ENCODE measurements around the gene C8G. TPM values are rescaled to one million over a fixed set of nuclear protein-coding genes. Genes with fewer than 3 reads are reported as not detected.

C8G gene
- total RNA-seq, 1 experiment from 2014 or later: not detected

DNA sequence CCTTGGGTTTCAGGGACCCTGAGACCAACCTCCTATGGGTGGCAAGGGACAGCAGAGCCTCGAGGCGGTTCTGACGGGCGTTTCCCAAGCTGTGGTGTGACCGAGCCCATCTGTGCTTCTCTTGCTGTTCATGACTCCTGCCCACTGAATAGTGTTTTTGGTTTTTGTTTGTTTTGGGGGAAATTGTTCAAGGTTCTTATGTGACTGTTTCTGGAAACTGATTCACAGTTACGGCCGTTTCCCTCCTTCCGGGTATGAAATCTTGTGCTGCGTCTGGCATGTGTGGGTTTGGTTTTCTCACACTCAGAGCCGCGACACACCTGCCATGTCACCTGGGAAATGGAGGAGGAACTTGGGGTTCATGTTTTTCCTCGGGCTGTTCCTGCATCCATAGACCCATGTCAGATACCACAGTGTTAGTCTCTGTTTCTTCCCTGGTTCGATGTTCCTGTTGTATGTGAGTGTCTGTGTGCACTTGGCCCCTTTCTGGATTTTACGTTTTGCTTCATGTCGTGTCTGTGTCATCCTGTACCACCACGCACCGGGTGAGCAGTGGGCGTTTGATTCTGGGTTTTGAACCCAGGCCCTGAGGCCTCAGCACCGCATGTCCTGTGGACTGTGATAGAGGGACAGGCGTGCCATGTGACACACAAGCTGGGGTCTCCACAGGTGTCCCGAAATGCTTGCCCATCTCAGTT is 29.3 kb upstream of the C8G start:
- Histone ChIP-seq H3K27me3 (no peaks in the 10 kb centered on the region), H3K4me3 (no peak overlapping the region), H3K9me3 (no peaks in the 10 kb centered on the region), H3K36me3 (peaks cover 33% of the 10 kb centered on the region)
- DNase-seq: no peak

DNA sequence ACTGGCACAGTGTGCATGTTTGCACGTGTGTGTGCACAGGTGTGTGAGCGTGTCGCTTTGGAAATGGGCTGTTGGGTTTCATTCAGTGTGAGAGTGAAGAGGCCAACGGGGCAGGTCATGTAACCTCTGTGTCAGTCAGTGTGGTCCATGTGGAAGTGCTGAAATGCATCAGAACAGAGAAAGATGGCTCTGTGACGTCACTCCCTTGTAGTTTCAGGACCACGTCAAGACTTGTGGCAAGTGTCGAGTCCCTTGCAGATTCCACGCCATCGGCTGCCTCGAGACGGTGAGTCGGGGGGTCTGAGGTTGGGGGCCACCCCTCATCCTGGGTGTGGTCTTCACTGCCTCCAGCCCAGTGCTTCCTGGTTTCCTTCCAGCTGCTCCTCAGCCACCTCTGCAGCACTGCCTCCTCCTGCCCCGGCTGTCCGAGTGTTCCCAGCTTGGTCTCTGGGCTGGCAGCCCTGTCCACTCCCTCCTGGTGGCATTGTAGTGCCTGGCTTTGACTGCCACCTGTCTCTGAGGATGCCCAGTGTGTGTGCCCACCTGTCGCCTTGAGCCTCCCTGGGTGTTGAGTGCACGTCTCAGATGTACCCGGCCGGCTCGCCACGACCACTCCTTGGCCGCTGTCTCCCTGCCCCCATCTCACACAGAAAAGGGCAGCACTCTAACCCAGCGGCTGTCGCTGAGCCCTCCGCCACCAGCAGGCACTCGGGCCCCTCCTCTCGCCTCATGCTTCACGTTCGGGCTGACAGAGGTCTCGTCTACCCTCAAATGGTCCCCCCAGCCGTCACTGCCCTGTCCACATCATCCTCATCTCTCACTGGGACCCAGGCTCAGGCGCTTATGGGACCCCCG is 28.5 kb upstream of the C8G start:
- no peak overlapping the region for H3K4me3 ChIP-seq
- DNase-seq: no peak
- peaks cover 33% of the 10 kb centered on the region for H3K36me3 ChIP-seq
- H3K27me3 ChIP-seq: no peaks in the 10 kb centered on the region
- no peaks in the 10 kb centered on the region for H3K9me3 ChIP-seq

DNA sequence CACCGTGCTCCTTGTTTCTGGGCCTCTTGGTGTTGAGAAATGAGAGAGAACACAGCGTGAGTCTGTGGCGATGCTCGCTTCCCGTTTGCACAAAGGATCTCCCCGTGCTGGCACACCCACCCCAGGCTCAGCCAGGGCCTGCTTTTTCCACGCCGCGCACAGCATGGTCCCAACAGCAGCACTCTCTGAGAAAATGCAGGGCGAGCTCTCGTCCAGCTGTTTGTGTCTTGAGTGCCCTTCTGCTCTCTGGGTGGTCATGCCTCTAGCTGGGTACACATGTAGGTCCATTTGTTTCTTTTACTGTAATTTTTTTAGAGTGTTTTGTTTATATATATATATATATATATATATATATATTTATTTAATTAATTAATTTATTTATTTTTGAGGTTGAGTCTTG is 27.1 kb upstream of the C8G start:
- DNase-seq: no peak
- Histone ChIP-seq H3K36me3 (peaks cover 33% of the 10 kb centered on the region), H3K4me3 (no peak overlapping the region)

DNA sequence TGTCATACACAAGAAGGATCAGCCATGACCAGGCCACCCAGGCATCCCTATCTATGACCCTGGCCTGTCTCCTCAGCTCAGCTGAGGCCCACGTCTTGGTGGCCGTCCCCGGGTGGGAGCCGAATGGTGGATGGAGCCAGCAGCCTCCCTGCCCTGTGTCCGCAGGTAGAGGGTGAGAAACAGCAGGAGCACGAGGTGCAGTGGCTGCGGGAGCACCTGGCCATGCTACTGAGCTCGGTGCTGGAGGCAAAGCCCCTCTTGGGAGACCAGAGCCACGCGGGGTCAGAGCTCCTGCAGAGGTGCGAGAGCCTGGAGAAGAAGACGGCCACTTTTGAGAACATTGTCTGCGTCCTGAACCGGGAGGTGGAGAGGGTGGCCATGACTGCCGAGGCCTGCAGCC is 25.0 kb upstream of the C8G start:
- peaks cover 38% of the 10 kb centered on the region for H3K36me3 ChIP-seq
- no peaks in the 10 kb centered on the region for H3K9me3 ChIP-seq
- no peak overlapping the region for H3K4me3 ChIP-seq
- no peak for DNase-seq
- H3K27me3 ChIP-seq: no peaks in the 10 kb centered on the region

More for the DNA sequence above, 27.1 kb upstream of the C8G start:
- Histone ChIP-seq H3K27me3 (no peaks in the 10 kb centered on the region), H3K9me3 (no peaks in the 10 kb centered on the region)

DNA sequence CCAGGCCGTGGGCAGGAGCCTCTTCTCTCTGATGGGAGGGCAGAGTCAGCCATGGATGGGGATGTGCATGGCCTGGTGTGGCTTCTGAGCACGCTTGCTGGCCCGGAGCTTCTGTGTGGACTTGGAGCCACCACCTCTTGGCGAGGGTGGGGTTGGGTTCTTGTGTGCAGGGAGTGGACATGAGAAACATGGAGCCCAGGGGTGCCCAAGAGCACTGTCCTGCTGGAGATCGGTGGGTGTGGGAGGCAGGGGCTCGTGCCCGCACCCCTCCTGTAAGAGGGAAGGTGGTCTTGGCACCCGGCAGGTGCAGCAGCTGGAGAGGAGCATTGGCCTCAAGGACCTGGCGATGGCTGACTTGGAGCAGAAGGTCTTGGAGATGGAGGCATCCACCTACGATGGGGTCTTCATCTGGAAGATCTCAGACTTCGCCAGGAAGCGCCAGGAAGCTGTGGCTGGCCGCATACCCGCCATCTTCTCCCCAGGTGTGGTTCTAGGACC is 24.3 kb upstream of the C8G start:
- Histone ChIP-seq H3K27me3 (no peaks in the 10 kb centered on the region), H3K36me3 (peaks cover 39% of the 10 kb centered on the region), H3K9me3 (no peaks in the 10 kb centered on the region), H3K4me3 (no peak overlapping the region)
- DNase-seq: no peak

DNA sequence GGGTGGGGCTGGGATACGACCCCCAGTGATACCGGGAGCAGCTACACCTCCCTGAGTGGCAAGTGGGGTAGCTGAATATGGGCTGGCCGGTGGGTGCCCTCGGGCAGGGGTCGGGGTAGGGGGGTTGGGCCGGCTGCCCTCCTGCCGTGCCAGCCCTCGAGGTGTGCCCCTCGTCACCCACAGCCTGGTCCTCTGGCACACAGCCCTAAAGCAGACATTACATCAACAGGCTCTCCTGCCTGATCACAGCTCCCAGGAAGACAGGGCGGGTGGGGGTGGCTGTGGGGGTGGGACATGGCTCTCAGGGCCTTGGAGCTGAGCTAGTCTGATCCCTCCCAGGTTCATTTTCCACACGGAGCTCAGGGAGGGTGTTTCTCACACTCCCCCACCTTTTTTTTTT is 23.7 kb upstream of the C8G start:
- DNase-seq: no peak

DNA sequence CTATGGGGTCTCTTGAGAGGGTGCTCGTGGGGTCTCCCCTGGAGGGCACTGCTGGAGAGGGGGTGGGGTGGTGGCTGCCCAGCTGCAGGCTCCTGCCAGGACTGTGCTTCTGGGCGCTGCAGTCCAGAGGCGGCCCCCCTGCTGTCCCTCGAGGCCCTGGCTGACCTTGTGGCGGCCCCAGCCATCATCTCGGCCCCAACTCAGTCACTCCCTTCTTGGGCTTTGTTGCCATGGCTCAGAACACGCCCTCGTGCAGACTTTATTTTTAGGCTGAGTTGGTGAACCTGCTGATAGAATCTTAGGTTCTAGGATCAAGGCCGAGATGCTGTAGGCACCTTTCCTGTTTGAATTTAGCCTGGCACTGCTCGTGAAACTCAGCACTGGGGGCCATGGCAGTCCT is 23.3 kb upstream of the C8G start:
- Histone ChIP-seq H3K36me3 (peaks cover 43% of the 10 kb centered on the region), H3K4me3 (no peak overlapping the region), H3K9me3 (no peaks in the 10 kb centered on the region), H3K27me3 (no peaks in the 10 kb centered on the region)
- no peak for DNase-seq

More for the DNA sequence above, 23.7 kb upstream of the C8G start:
- Histone ChIP-seq H3K27me3 (no peaks in the 10 kb centered on the region), H3K36me3 (peaks cover 41% of the 10 kb centered on the region), H3K4me3 (no peak overlapping the region), H3K9me3 (no peaks in the 10 kb centered on the region)

DNA sequence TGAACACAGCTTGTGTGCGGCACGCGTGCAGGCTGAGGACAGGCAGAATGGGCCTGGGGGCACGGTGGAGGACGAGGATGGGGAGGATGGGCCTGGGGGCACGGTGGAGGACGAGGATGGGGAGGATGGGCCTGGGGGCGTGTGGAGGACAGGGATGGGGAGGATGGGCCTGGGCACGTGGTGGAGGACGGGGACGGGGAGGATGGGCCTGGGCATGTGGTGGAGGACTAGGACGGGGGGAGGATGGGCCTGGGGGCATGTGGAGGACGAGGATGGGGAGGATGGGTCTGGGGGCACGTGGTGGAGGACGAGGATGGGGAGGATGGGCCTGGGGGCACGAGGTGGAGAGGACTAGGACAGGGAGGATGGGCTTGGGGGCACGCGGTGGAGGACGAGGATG is 22.5 kb upstream of the C8G start:
- H3K36me3 ChIP-seq: peaks cover 40% of the 10 kb centered on the region
- H3K9me3 ChIP-seq: no peaks in the 10 kb centered on the region
- H3K27me3 ChIP-seq: no peaks in the 10 kb centered on the region
- no peak overlapping the region for H3K4me3 ChIP-seq
- DNase-seq: no peak

DNA sequence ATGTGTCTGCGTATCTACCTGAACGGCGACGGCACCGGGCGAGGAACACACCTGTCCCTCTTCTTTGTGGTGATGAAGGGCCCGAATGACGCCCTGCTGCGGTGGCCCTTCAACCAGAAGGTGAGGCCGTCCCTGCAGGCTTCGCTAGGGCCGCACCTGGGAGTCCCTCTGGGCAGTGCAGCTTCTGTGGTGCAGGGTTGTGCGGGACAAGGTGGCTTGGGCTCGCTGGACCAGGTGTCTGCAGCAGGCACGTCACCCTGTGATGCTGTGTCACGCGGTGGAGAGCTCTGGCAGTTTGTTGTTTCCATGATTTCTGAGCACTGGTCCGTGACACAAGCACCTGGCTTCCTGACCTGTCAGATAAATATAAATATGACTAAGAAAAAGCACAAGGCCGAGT is 21.2 kb upstream of the C8G start:
- no peaks in the 10 kb centered on the region for H3K27me3 ChIP-seq
- DNase-seq: no peak
- no peaks in the 10 kb centered on the region for H3K9me3 ChIP-seq
- H3K36me3 ChIP-seq: peaks cover 37% of the 10 kb centered on the region
- no peak overlapping the region for H3K4me3 ChIP-seq

DNA sequence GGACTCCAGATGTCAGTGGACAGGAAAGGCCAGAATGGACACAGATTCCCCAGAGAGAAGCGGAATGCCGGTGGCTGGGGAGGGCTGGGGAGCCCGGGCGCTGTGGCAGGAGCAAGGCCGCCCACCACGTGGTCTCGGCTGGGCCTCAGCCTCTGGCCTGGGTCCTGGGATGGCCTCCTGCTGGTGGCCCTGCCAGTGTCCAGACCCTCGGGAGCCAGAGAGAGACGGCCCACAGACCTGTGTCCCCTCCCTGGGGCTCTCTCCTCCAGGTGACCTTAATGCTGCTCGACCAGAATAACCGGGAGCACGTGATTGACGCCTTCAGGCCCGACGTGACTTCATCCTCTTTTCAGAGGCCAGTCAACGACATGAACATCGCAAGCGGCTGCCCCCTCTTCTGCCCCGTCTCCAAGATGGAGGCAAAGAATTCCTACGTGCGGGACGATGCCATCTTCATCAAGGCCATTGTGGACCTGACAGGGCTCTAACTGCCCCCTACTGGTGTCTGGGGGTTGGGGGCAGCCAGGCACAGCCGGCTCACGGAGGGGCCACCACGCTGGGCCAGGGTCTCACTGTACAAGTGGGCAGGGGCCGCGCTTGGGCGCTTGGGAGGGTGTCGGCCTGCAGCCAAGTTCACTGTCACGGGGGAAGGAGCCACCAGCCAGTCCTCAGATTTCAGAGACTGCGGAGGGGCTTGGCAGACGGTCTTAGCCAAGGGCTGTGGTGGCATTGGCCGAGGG is 19.5 kb upstream of the C8G start:
- H3K4me3 ChIP-seq: no peak overlapping the region
- no peaks in the 10 kb centered on the region for H3K27me3 ChIP-seq
- no peak for DNase-seq
- H3K9me3 ChIP-seq: no peaks in the 10 kb centered on the region
- peaks cover 38% of the 10 kb centered on the region for H3K36me3 ChIP-seq

DNA sequence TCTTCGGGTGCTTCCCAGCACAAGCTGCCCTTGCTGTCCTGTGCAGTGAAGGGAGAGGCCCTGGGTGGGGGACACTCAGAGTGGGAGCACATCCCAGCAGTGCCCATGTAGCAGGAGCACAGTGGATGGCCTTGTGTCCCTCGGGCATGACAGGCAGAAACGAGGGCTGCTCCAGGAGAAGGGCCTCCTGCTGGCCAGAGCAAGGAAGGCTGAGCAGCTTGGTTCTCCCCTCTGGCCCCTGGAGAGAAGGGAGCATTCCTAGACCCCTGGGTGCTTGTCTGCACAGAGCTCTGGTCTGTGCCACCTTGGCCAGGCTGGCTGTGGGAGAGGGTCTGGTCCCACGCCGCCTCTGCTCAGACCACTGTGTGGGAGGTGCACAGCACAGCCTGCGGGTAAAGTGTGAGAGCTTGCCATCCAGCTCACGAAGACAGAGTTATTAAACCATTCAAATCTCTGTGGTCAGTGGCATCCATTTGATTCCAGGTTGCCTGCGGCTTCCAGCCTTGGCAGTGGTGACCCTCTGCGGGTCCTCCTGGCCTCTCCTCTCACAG is 18.8 kb upstream of the C8G start:
- no peak for DNase-seq
- no peaks in the 10 kb centered on the region for H3K27me3 ChIP-seq
- H3K4me3 ChIP-seq: no peak overlapping the region
- H3K9me3 ChIP-seq: no peaks in the 10 kb centered on the region
- H3K36me3 ChIP-seq: peaks cover 40% of the 10 kb centered on the region

DNA sequence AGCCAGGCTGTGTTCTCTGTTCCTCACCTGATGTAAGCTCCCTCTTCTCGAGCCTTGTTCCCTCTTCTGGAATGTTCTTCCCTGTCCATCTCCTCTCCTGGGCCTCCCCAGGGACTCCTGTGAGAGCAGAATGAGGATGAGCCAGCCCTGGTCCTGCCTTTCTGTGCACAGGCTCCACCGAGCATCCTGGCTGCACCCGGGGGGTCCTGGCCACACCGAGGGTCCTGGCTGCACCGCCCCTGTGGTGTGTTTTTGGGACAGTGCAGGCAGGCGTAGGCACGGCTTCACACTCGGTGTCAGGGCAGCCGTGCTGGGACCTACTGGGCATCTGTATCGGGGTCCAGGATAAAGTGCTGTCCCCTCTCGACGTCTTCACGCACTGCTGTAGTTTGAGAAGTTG is 18.3 kb upstream of the C8G start:
- no peaks in the 10 kb centered on the region for H3K27me3 ChIP-seq
- H3K4me3 ChIP-seq: no peak overlapping the region
- peaks cover 2% of the 10 kb centered on the region; the same call in 1 of the 2 replicates for H3K9me3 ChIP-seq
- no peak for DNase-seq
- H3K36me3 ChIP-seq: peaks cover 43% of the 10 kb centered on the region

DNA sequence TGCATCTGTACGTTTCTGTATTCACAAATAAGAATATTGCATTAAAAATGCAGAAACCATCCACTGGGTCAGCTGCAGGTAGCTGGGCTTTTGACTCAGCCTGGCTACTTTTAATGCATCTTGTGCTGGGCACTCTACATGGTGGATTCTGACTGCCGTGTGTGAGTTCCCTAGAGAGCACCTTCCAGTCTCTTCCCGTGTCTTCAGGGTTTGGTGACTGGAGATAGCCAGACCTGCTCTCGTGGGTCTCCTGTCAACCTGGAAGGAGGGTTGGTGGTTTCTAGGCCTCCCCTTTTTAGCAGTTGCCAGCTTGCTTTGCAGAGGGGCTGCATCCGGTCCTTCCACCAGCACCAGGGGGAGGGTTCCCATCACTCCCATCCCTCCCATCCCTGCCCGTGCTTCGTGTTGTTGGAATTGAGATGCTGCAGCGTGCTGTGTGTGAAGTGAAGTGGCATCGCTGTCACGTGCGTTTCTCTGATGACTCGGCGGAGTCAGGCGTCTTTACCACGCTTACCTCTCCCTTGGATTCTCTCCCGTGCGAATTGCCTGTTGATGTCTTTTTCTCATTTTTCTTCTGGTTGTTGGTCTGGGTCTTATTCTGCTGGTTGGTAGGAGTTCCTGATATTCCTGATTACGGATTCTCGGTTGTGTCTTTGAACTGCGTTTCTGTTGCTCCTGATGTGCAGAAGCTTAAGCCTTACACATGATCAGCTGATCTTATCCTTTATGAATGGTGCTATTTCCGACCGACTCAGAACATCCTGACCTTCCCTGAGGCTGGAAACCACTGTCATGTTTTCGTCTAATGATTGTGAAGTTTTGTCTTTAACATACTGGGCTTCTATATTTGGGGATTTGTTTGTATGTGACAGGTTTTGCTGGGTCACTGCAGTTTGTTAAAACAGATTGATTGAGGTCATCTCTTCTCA is 17.4 kb upstream of the C8G start:
- peaks cover 47% of the 10 kb centered on the region for H3K36me3 ChIP-seq
- peaks cover 2% of the 10 kb centered on the region; the same call in 1 of the 2 replicates for H3K9me3 ChIP-seq
- H3K27me3 ChIP-seq: no peaks in the 10 kb centered on the region
- DNase-seq: no peak
- no peak overlapping the region for H3K4me3 ChIP-seq

DNA sequence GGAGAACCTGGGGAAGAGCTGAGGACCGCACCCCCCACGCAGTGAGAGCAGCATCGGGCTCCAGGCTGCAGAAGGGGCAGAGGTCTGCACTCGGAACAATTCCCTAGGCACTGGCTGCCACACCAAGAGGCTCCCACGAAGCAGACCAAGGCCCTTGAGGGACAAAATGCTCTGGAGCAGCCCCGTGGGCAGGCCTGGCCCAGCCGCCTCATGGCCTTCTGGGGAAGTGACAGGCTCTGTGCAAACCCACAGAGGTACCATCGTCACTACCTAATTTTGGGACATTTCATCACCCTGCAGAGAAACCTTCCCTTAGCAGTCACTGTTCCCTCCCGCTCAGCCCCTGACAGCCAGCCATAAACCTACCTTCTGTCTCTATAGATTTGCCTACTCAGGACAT is 16.5 kb upstream of the C8G start:
- no peak overlapping the region for H3K4me3 ChIP-seq
- H3K27me3 ChIP-seq: no peaks in the 10 kb centered on the region
- DNase-seq: no peak
- H3K9me3 ChIP-seq: peaks cover 2% of the 10 kb centered on the region; the same call in 1 of the 2 replicates
- peaks cover 53% of the 10 kb centered on the region for H3K36me3 ChIP-seq

DNA sequence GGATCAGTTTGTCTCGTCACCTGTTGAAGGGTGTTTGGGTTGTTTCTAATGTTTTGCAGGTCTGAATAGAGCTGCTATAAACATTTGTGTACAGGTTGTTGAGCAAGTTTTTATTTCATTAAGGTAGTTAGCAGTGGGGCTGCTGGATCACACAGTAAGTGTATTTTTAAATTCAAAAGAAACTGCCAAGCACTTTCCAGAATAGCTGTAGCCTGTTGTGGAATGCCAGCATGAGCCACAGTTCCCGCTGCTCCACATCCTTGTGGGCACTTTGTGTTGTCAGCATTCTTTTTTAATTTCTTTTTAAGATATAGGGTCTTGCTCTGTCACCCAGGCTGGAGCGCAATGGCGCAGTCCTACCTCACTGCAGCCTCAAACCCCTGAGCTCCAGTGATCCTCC is 15.0 kb upstream of the C8G start:
- H3K9me3 ChIP-seq: peaks cover 2% of the 10 kb centered on the region; the same call in 1 of the 2 replicates
- no peaks in the 10 kb centered on the region for H3K27me3 ChIP-seq
- peaks cover 62% of the 10 kb centered on the region for H3K36me3 ChIP-seq
- no peak overlapping the region for H3K4me3 ChIP-seq
- DNase-seq: no peak

DNA sequence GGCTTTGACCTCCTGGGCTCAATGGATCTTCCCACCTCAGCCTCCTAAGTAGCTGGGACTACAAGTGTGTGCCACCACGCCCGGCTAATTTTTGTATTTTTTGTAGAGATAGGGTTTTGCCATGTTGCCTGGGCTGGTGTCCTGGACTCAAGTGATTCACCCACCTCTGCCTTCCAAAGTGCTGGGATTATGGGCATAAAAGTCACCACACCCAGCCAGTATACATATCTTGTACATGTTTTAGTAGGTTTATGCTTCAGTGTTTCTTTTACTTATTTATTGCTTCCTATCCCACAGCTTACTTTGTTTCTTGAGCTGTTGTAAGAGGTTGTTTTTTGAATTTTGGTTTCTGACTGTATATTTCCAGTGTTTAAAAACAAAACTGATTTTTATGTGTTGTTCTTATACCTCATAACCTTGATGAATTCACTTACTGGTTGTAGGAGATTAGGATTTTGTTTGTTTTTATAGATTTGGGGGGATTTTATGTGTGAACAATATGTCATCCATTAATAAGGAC is 13.4 kb upstream of the C8G start:
- no peak for DNase-seq
- peaks cover 2% of the 10 kb centered on the region; the same call in 1 of the 2 replicates for H3K9me3 ChIP-seq
- no peak overlapping the region for H3K4me3 ChIP-seq
- H3K36me3 ChIP-seq: peaks cover 48% of the 10 kb centered on the region
- H3K27me3 ChIP-seq: no peaks in the 10 kb centered on the region

All from MG63 (cell line).